ENCODE data around the gene CFAP20DC.
"Not testable (repeated sequence)": the region's sequence is repeated elsewhere in the genome, so short reads cannot be mapped to it uniquely, and the experiment has no call there.

CFAP20DC gene

GRCh38 chr3:59017617-59017984 lies 32.2 kb downstream of the CFAP20DC start:
- no peak for DNase-seq

- no peak for DNase-seq
Observed at GRCh38 chr3:59016930-59017616, 32.8 kb downstream of the CFAP20DC start.

- no peak for DNase-seq
Observed at GRCh38 chr3:59013611-59014010, 36.2 kb downstream of the CFAP20DC start.

GRCh38 chr3:59006634-59007517 lies 42.9 kb downstream of the CFAP20DC start:
- DNase-seq: no peak

GRCh38 chr3:59001675-59002074 lies 48.1 kb downstream of the CFAP20DC start:
- no peak for DNase-seq

- no peak for DNase-seq
Observed at GRCh38 chr3:58999774-59000160, 50.1 kb downstream of the CFAP20DC start.

GRCh38 chr3:58999134-58999773 lies 50.6 kb downstream of the CFAP20DC start:
- no peak for DNase-seq

GRCh38 chr3:58998476-58999117 lies 51.2 kb downstream of the CFAP20DC start:
- no peak for DNase-seq

GRCh38 chr3:58996730-58997129 lies 53.1 kb downstream of the CFAP20DC start:
- DNase-seq: no peak

- peak; percentile 3 for DNase-seq
Observed at GRCh38 chr3:58994746-58995330, 55.0 kb downstream of the CFAP20DC start.

- no peak for DNase-seq
Observed at GRCh38 chr3:58993547-58993946, 56.3 kb downstream of the CFAP20DC start.

GRCh38 chr3:58991623-58992022 lies 58.2 kb downstream of the CFAP20DC start:
- DNase-seq: no peak

- no peak for DNase-seq
Observed at GRCh38 chr3:58991026-58991425, 58.8 kb downstream of the CFAP20DC start.

- DNase-seq: no peak
Observed at GRCh38 chr3:58989955-58990354, 59.9 kb downstream of the CFAP20DC start.

GRCh38 chr3:58989163-58989562 lies 60.7 kb downstream of the CFAP20DC start:
- DNase-seq: no peak

- DNase-seq: no peak
Observed at GRCh38 chr3:58988041-58988440, 61.8 kb downstream of the CFAP20DC start.

- no peak for DNase-seq
Observed at GRCh38 chr3:58986654-58987053, 63.2 kb downstream of the CFAP20DC start.

- no peak for DNase-seq
Observed at GRCh38 chr3:58979840-58980239, 70.0 kb downstream of the CFAP20DC start.

- DNase-seq: no peak
Observed at GRCh38 chr3:58973796-58974195, 76.0 kb downstream of the CFAP20DC start.

GRCh38 chr3:58967866-58968265 lies 82.0 kb downstream of the CFAP20DC start:
- DNase-seq: not testable (repeated sequence)

GRCh38 chr3:58965865-58966264 lies 84.0 kb downstream of the CFAP20DC start:
- DNase-seq: no peak

GRCh38 chr3:58963928-58964503 lies 85.8 kb downstream of the CFAP20DC start:
- DNase-seq: no peak

All from effector CD4-positive, alpha-beta T cell (primary cell).